Spleen (tissue), 11 donors: ENCODE results near the gene RET. TPM values are rescaled to one million over a fixed set of nuclear protein-coding genes. Genes with fewer than 3 reads are reported as not detected.

Experiments used
- DNase-seq: peaks from one replicate; pipeline ENCODE4 v3.0.0-alpha.2; 2020
- H3K27ac ChIP-seq, 8 donors: fragments of 200-600 bp; sonication (generic) in 7 of 8; 1 replicate in 4 of 8; 2 replicates in 4 of 8; pipeline versions ENCODE4 v1.5.0 to v1.8.0; 2016 to 2021; ENCODE audit warnings: inconsistent platforms in 4 of 8, mild to moderate bottlenecking in 4 of 8, moderate library complexity in 1 of 8
- H3K27me3 ChIP-seq, 7 donors: fragments of 200-600 bp; sonication (generic) in 6 of 7; replicated peaks in 1 of 7; 1 replicate in 4 of 7; 2 replicates in 3 of 7; pipeline versions ENCODE4 v1.5.0 to v1.8.0; 2016 to 2021; ENCODE audit warnings: inconsistent platforms in 3 of 7, mild to moderate bottlenecking in 1 of 7
- H3K36me3 ChIP-seq, 6 donors: fragments of 200-600 bp; sonication (generic) in 5 of 6; 1 replicate in 4 of 6; 2 replicates in 2 of 6; pipeline versions ENCODE4 v1.5.0 to v1.8.0; 2016 to 2021; ENCODE audit warnings: inconsistent platforms in 2 of 6
- H3K4me1 ChIP-seq, 6 donors: fragments of 200-600 bp; sonication (generic) in 5 of 6; 1 replicate in 3 of 6; 2 replicates in 3 of 6; pipeline versions ENCODE4 v1.5.0 to v1.8.0; 2016 to 2021; ENCODE audit warnings: inconsistent platforms in 3 of 6
- H3K4me3 ChIP-seq, 8 donors: fragments of 200-600 bp; sonication (generic) in 7 of 8; 1 replicate in 4 of 8; 2 replicates in 4 of 8; pipeline versions ENCODE4 v1.5.0 to v1.8.0; 2016 to 2021; ENCODE audit warnings: inconsistent platforms in 4 of 8, mild to moderate bottlenecking in 4 of 8, moderate library complexity in 2 of 8
- H3K9me3 ChIP-seq, 8 donors: fragments of 200-600 bp; sonication (generic) in 7 of 8; 1 replicate in 4 of 8; 2 replicates in 4 of 8; pipeline versions ENCODE4 v1.5.0 to v1.8.0; 2016 to 2021; ENCODE audit warnings: inconsistent platforms in 4 of 8
- CTCF ChIP-seq, 11 experiments: fragments of 200-600 bp in 7 of 11; fragments of 450-650 bp in 4 of 11; sonication (generic) in 4 of 11; IDR thresholded peaks in 8 of 11; conservative IDR thresholded peaks in 3 of 11; 1 replicate in 7 of 11; 2 replicates in 4 of 11; pipeline versions ENCODE4 v1.4.0 to v1.8.0; 2016 to 2021; ENCODE audit warnings: antibody characterized with exemption in 11 of 11, inconsistent platforms in 4 of 11, mild to moderate bottlenecking in 1 of 11
- POLR2A ChIP-seq, 3 donors: fragments of 450-650 bp; IDR thresholded peaks; one replicate each; pipeline ENCODE4 v1.5.1; 2017; ENCODE audit warnings: antibody characterized with exemption in 3 of 3, mild to moderate bottlenecking in 1 of 3
- POLR2AphosphoS5 ChIP-seq, 3 donors: sonication (generic); formaldehyde crosslinking; IDR thresholded peaks; one replicate each; pipeline ENCODE4 v1.5.1; 2017; ENCODE audit warnings: antibody characterized with exemption in 3 of 3
- WGBS, 5 donors: extraction: QIAGEN DNeasy Blood & Tissue Kit in 3 of 5; methylation state at CpG; one replicate each; pipeline versions ENCODE4 v1.1.5 to v1.1.7; 2013 to 2018; 5-methylcytosine and 5-hydroxymethylcytosine counted together
- intact Hi-C: fragments of 100-400 bp; cut with DNase I; formaldehyde crosslinking; loops from one replicate; pipeline ENCODE4 v1.15.0; 2023; ENCODE audit warnings: low total_unique reads
- polyA plus RNA-seq, 3 donors: library from polyadenylated mRNA; stranded (reverse); fragments of 200-250 nt; gene quantifications; one replicate each; pipeline ENCODE4 v1.2.1, GENCODE V29; 2013
- total RNA-seq, 7 donors: library from RNA; depleted of rRNA in 3 of 7; stranded (reverse); fragments of >200 nt in 3 of 7; fragmentation: NEBNext Ultra II Directional in 4 of 7; extraction: Animal tissue kit (Norgen Biotek cat#: 25700) in 4 of 7; gene quantifications; one replicate each; pipeline versions ENCODE4 v1.1.0 to v1.2.1, GENCODE V29; 2016 to 2021
- donor health status: healthy with polysubstance abuse.
- donor health status: DM: no; HTN: no; CAD: no; lungs with moderate emphysema.
- donor health status: DM: no; HTN: no; CAD: no.
- donor health status: Bipolar disorder and iron deficiency.
- donor health status: healthy.
- donor health status: DM: no; HTN: no; CAD: no.
- donor health status: DM: yes; HTN: yes; CAD: no.

Gene RET
- total and polyA plus RNA-seq, 10 donors = 0.02 to 0.54 (median 0.31) TPM; not detected in 2

DNA sequence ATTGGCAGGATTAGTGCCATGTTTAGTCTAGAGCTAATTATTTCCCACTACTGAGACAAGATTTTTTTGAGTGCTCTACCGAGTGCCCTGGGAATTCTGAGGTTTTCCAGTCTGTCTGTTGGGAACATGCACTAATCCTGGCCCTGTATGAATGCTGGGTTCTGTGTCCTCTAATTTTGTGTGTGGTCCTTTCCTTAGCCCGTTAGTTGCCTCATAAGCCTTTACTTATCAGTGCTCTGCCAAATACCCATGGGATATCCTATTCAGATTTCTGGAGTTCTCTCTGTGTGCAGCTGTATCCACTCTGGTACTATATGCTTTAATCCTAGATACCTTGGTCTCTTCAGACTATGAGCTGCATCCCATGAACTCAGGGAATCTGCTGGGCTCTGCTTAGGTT, 74.5 kb downstream of the RET start:
- DNase-seq = no peak
- Histone ChIP-seq H3K9me3 (peaks cover 0 to 15% (median 11%) of the 10 kb centered on the region in 8 donors), H3K27me3 (no peaks in the 10 kb centered on the region), H3K4me3 (no peak overlapping the region), H3K27ac (peak overlapping the region in 3 of 8 donors; percentile 7 to 57 (median 37)), H3K4me1 (peaks cover 0 to 75% (median 51%) of the 10 kb centered on the region in 6 donors), H3K36me3 (no peaks in the 10 kb centered on the region)
- TF ChIP-seq POLR2AphosphoS5 (IDR thresholded peaks at IDR 0.05) (no peak), POLR2A (IDR thresholded peaks at IDR 0.05) (no peak), CTCF (IDR thresholded peaks at IDR 0.05 in 8 of 11, conservative IDR thresholded peaks at IDR 0.05 in 3 of 11) (no peak)
- intact Hi-C loops = no loop called here
- 71 to 87% (median 71%) methylated on average over 2 of the region's 2 CpGs for WGBS, 5 donors

DNA sequence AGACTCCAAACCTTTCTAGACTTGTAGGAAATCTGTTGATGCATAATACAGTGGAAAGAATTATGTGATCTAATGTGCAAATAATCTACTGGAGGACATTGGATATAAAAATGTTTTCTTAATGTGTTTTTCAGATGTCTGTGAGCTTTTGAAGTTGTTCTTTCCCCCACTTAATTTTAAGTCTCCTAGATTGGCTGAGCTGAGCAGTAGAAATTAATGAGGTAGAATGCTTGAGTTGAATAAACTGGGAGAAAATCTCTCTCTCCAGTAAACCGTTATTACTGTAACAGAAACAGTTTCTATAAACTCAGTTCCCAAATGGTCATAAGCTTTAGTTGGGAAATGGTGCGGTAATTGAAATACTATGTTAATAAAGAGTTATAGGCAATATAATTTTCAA, 77.0 kb downstream of the RET start:
- no peak overlapping the region for H3K27ac ChIP-seq
- TF ChIP-seq POLR2AphosphoS5 (IDR thresholded peaks at IDR 0.05) = no peak
- no peak for TF ChIP-seq POLR2A (IDR thresholded peaks at IDR 0.05)
- no peak for TF ChIP-seq CTCF (IDR thresholded peaks at IDR 0.05 in 8 of 11, conservative IDR thresholded peaks at IDR 0.05 in 3 of 11)
- H3K9me3 ChIP-seq = peaks cover 0 to 8% (median 5%) of the 10 kb centered on the region in 8 donors
- peaks cover 3 to 96% (median 62%) of the 10 kb centered on the region in 6 donors for H3K4me1 ChIP-seq
- peaks cover 0 to 16% (median 0%) of the 10 kb centered on the region in 6 donors for H3K36me3 ChIP-seq
- no peak for DNase-seq
- 85 to 94% (median 91%) methylated on average over 2 of the region's 2 CpGs for WGBS, 5 donors
- no peak overlapping the region for H3K4me3 ChIP-seq
- no peaks in the 10 kb centered on the region for H3K27me3 ChIP-seq
- intact Hi-C loops = no loop called here

DNA sequence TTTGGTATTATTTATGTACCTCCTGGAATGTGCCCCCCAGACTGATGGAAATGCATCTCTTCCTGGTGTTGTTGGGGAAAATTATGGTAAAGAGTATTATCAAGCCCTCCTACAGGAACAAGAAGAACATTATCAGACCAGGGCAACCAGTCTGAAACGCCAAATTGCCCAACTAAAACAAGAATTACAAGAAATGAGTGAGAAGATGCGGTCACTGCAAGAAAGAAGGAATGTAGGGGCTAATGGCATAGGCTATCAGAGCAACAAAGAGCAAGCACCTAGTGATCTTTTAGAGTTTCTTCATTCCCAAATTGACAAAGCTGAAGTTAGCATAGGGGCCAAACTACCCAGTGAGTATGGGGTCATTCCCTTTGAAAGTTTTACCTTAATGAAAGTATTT, 78.4 kb downstream of the RET start:
- Histone ChIP-seq H3K4me1 (peaks cover 3 to 100% (median 66%) of the 10 kb centered on the region in 6 donors), H3K4me3 (no peak overlapping the region)

GRCh38 chr10:43155741-43156140, 78.9 kb downstream of the RET start:
- Histone ChIP-seq H3K36me3 (peaks cover 0 to 27% (median 0%) of the 10 kb centered on the region in 6 donors), H3K4me1 (peaks cover 3 to 100% (median 67%) of the 10 kb centered on the region in 6 donors), H3K27ac (no peak overlapping the region), H3K4me3 (no peak overlapping the region), H3K9me3 (no peaks in the 10 kb centered on the region), H3K27me3 (no peaks in the 10 kb centered on the region)
- intact Hi-C loops = no loop called here
- TF ChIP-seq POLR2A (IDR thresholded peaks at IDR 0.05) = no peak
- TF ChIP-seq POLR2AphosphoS5 (IDR thresholded peaks at IDR 0.05) = no peak
- TF ChIP-seq CTCF (IDR thresholded peaks at IDR 0.05 in 8 of 11, conservative IDR thresholded peaks at IDR 0.05 in 3 of 11) = no peak
- no peak for DNase-seq
- 87 to 98% (median 95%) methylated on average over 1 of the region's 1 CpG for WGBS, 5 donors

More for the DNA sequence above, 78.4 kb downstream of the RET start:
- Histone ChIP-seq H3K27ac (no peak overlapping the region), H3K36me3 (peaks cover 0 to 22% (median 0%) of the 10 kb centered on the region in 6 donors), H3K27me3 (no peaks in the 10 kb centered on the region), H3K9me3 (no peaks in the 10 kb centered on the region)
- WGBS, 5 donors = 85 to 97% (median 94%) methylated on average over 2 of the region's 2 CpGs
- intact Hi-C loops = no loop called here
- DNase-seq = no peak
- TF ChIP-seq CTCF (IDR thresholded peaks at IDR 0.05 in 8 of 11, conservative IDR thresholded peaks at IDR 0.05 in 3 of 11) (no peak), POLR2AphosphoS5 (IDR thresholded peaks at IDR 0.05) (no peak), POLR2A (IDR thresholded peaks at IDR 0.05) (no peak)
